ENCODE data around the gene TSHZ3.

The TSHZ3 gene

GRCh38 chr19:31255174-31255799 is 93.9 kb downstream of the TSHZ3 start:
- TF ChIP-seq, protein P1, sequence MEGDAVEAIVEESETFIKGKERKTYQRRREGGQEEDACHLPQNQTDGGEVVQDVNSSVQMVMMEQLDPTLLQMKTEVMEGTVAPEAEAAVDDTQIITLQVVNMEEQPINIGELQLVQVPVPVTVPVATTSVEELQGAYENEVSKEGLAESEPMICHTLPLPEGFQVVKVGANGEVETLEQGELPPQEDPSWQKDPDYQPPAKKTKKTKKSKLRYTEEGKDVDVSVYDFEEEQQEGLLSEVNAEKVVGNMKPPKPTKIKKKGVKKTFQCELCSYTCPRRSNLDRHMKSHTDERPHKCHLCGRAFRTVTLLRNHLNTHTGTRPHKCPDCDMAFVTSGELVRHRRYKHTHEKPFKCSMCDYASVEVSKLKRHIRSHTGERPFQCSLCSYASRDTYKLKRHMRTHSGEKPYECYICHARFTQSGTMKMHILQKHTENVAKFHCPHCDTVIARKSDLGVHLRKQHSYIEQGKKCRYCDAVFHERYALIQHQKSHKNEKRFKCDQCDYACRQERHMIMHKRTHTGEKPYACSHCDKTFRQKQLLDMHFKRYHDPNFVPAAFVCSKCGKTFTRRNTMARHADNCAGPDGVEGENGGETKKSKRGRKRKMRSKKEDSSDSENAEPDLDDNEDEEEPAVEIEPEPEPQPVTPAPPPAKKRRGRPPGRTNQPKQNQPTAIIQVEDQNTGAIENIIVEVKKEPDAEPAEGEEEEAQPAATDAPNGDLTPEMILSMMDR (conservative IDR thresholded peaks at IDR 0.05): no peak
- no peak overlapping the region for H3K27ac ChIP-seq

DNA sequence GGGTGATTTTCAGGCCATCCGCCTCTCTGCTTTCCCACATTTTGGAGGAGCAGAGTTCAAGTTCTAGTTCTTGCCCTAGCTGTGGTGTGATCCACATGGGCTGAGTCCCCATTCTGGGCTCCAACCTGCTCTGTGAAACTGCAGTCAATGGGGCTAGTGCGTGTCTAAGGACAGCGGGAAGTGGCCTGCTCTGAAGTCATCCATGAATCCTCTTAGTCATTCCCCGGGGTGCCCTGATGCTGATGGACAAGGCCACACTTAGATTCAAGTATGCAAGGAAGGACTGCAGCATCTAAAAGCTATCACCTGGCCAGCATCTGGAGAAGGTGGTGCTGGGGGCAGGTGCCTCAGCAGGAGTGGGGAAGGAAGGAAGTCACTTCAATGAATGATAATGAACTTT is 94.6 kb downstream of the TSHZ3 start:
- TF ChIP-seq, protein P1 (conservative IDR thresholded peaks at IDR 0.05): no peak
- no peak overlapping the region for H3K27ac ChIP-seq

DNA sequence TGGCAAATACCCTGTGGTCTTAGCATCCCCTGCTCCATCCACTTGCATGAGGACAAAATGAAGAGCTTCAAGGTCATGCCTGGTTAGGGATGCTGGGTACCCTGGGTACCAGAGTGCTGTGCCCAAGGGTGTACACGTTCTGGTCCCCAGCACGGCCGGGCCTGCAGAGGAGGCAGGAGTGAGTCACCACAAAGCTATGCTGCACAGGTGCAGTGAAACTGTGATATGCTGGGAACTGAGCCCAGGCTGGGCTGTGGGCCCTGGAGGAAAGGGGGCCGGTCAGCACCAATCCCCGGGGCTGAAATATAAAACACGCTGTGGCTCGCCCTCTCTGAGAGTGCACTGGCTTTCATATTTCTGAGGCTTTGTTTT is 95.1 kb downstream of the TSHZ3 start:
- TF ChIP-seq, protein P1 (conservative IDR thresholded peaks at IDR 0.05): no peak
- no peak overlapping the region for H3K27ac ChIP-seq

DNA sequence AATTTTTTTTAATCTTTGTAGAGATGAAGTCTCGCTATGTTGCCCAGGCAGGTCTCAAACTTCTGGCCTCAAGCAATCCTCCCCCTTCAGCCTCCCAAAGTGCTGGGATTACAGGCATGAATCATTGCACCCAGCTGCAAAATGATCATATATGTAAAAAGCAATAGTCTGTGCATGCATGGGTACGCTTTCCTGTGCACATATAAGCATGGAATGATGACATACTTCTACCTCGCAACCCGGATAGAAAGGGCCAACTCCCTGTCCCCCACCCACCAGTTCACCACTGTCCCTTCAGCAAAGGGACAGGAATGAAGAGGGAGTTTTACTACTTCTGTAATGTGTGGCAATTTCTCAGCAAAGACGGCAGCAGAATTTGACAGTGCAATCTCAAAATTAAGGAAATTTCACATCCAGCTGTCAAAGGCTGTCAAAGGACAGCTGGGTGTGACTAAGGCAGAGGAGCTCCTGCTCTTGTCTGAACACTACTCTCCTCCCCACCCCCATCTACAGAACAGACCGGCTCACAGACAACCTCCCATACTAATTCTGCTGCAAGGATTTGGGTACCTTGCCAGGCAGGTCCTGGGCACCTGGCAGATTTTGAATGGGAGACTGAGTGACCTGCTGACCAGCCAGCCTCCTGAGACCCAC is 95.6 kb downstream of the TSHZ3 start:
- no peak overlapping the region for H3K27ac ChIP-seq
- TF ChIP-seq, protein P1 (conservative IDR thresholded peaks at IDR 0.05): no peak

- TF ChIP-seq, protein P1 (conservative IDR thresholded peaks at IDR 0.05): no peak
- H3K27ac ChIP-seq: no peak overlapping the region
Observed at GRCh38 chr19:31252441-31252840, 96.8 kb downstream of the TSHZ3 start.

DNA sequence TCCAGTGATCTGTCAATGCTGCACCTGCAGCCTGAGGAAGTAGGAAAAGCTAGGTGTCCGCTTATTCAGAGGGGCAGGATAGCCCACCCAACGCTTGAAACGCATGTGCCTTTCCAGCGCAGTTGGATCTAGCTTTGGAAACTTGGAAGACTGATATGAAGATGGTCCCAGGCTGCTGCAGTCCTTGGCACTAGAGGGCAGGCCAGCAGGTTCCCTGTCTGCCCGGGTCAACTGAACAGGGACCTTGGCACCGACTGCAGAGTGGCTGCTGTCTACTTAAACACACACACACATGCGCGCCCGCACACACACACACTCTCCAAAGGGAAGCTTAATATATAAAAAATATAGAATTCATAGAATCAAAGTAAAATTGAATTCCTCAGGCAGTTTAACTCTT is 100.0 kb downstream of the TSHZ3 start:
- no peak overlapping the region for H3K27ac ChIP-seq
- TF ChIP-seq, protein P1 (conservative IDR thresholded peaks at IDR 0.05): peak; percentile 86

DNA sequence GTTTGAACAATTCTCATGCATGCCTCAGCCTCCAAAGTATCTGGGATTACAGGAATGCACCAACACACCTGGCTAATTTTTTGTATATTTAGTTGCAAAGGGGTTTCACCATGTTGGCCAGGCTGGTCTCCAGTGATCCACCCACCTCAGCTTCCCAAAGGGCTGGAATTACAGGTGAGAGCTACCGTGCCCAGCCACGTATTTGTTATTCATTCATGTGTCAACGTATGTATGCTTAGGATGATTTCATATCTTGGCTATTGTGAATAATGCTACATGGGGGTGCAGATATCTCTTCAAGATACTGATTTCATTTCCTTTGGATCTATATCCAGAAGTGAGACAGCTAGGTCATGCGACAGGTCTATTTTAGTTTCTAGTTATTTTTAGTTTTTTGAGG is 113.4 kb downstream of the TSHZ3 start:
- no peak overlapping the region for H3K27ac ChIP-seq
- TF ChIP-seq, protein P1 (conservative IDR thresholded peaks at IDR 0.05): no peak
